GM19463 (cell line): Measurements from ENCODE around the gene ARR3.
"Not testable (repeated sequence)": the region's sequence is repeated elsewhere in the genome, so short reads cannot be mapped to it uniquely, and the experiment has no call there.

Experiments
- ATAC-seq: cut with Tn5 transposase; IDR thresholded peaks from one replicate; pipeline ENCODE4 v1.9.1; 2021; ENCODE audit warnings: mild to moderate bottlenecking, moderate library complexity; ENCODE audit not compliant: unreplicated experiment

ARR3 gene

DNA sequence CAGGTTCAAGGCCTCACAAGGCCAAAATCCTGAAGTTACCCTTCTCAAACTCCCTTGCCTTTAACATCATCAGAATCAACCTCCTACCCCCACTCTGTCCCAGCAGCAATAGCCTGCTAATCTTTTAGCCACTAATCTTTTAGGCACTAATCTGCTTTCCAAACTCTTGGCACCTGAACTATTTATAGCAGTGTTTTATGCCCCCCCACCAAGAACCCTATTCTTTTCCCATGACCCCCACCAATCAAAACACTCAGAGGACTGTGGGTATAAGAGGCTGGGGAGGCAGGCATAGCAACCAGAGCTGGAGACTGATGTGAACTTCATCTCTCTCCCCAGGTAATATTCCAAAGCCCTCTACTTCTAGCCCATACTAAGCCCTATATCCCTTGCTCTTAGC is at the start of gene ARR3:
Gene ARR3, plus strand, starts transcription at position 301 of the 400 bp plus-strand sequence. CDS start 1,052 bp downstream, outside the sequence.
- no peak for ATAC-seq

- no peak for ATAC-seq
These were observed 48.0 kb upstream of the ARR3 start for GRCh38 chrX:70219938-70220764.

DNA sequence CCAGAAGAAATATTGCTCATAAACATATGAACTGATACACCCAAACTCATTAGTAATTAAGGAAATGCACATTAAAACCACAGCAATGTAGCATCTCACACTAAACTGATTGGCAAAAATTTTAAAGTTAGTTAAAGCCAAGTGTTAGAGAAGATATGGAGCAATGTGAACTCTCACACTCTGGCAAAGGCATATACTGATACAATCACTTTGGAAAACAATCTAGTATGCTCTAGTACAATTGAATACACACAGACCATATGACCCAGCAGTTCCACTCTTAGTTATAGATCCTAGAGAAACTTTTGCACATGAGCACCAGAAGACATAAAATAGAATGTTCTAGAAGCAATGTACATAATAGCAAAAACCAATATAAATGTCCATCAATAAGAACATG is 42.1 kb upstream of the ARR3 start:
- ATAC-seq, result no peak

DNA sequence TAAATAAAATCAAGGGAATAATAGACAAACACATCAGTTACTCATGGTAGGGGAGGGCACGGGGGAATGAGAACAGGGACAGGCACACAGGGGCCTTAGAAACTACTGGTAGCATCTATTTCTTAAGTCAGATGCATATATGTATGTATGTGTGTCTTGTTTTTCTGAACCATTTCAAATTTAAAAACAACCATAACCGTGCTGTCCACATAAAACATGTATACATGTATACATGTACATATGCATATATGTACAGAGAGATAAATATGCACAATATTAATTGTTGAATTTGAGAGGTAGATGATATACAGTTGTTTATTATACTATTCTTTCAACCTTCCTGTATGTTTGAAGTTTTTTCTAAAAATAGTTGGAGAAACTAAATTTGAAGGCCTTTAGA is 41.4 kb upstream of the ARR3 start:
- no peak for ATAC-seq

DNA sequence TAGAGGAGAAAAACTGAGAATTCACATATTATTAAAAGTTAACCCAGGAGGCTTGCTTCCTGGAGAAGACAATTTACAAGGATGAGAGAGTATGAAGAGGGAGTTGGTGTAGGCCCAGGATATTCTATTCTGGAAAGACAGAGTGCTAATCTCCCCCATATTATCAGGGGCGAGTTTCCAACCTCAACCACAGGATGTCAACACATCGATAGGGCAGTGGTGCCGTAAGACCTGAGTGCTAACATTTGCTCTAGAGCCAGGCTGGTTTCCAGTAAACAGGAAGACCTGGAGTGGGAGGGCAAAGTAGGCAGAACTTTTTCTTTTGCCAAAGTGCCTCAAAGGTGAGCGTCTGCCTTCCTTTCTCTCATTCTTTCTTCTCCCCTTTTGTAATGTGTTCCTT is 36.5 kb upstream of the ARR3 start:
- no peak for ATAC-seq

- no peak for ATAC-seq
These were observed 33.8 kb upstream of the ARR3 start, which contains the start of gene AWAT1 for GRCh38 chrX:70234355-70234754. TSS of gene AWAT1 (plus strand) at chrX:70234655. CDS start at chrX:70234696, 41 bp downstream.

DNA sequence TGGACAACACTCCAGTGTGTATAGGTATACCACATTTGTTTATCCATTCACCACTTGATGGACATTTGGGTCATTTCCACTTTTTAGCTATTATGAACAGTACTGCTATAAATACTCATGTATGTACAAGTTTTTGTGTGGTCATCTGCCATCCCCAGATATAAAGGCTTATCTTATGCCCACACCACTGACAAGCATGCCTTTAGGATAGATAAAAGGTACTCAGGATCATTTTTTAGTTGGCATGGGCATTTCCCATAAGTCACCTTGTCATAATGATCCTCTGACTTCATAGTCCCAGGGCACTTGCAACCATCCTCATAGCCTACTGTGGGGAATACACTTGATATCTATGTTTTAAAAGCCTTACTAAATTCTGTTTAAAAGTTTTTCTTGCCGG is 27.4 kb upstream of the ARR3 start:
- ATAC-seq, result no peak

DNA sequence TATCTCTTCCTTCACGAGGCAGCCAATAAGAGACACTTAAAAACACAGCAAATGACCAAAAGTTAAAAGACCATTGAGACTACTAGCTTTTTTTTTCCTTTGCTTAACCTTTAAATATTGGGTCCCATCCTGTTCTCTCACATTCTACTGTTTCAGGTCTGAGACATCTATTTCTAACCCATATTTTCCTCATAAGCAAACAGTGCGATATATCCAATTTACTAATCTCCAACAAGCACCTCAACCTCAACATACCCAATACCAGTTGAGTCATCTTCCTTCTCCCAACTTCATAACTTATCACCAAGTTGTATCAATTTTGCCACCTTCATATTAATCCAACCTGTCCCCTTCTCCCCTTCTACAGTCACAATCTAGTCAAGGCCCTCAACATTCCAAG is 26.6 kb upstream of the ARR3 start:
- ATAC-seq, result no peak

DNA sequence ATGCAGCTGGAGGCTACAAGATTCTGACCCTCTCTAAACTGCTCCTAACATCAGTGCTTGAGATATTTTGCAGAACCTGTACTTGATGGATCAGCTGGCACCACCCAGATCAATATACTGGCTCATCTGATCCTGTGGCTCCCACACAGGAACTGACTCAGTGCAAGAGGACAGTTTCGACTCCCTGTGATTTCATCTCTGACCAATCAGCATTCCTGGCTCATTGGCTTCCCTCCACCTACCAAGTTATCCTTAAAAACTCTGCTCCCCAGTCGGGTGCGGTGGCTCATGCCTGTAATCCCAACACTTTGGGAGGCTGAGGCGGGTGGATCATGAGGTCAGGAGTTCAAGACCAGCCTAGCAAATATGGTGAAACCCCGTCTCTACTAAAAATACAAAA is 24.5 kb upstream of the ARR3 start:
- not testable (repeated sequence) for ATAC-seq

DNA sequence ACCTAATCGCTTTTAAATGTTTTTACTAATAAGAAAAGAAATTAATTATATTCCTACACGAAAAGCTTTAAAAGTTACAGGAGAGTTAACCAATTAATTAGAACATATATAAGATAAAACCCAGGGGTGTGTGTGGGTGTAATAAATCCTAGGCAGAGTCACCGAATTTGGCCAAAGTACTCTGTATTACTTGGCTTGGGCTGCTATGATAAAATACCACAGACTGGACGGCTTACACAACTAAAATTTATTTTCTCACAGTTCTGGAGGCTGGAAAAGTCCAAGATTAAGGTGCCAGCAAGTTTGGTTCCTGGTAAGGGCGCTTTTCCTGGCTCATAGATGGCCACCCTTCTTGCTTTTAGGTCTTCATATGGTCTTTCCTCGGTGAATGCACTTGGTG is 23.3 kb upstream of the ARR3 start:
- no peak for ATAC-seq

- ATAC-seq, result no peak
These were observed 20.9 kb upstream of the ARR3 start for GRCh38 chrX:70247252-70247651.

- no peak for ATAC-seq
These were observed 15.6 kb upstream of the ARR3 start for GRCh38 chrX:70252491-70252890.

- ATAC-seq, result no peak
These were observed 14.6 kb upstream of the ARR3 start for GRCh38 chrX:70253377-70254062.

DNA sequence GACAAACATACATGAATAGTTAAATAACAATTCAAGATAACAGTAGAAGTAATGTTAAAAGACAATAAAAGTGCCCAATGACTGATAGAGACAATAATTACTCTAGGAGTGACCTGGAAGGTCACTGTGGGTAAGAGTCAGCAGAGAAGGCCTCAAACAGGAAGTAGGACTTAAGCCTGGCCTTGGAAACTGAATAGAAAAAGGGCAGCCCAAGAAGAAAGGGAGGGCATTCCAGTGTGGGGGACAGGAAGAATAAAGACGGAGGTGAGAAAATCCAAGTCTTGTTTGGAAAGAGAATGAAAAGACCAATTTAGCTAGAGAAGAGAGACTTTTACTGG is 14.1 kb upstream of the ARR3 start:
- ATAC-seq, result no peak

DNA sequence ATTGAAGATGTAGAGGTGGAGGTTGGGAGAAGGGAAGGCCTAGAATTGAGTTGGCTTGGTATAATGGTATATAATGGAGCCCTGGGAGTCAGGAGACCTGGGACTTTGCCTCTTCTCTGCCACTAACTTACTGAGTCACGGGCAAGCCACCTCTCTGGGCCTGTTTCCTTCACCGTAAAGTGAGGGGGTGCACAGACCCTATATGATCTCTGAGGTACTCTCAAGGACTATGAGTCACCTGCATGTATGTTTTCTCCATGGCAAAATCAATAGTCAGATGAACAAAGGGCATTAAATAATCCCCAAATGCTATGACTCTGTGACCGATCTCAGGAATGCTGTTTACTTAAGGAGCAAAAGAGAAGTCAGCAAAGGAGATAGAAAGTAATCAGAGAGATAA is 13.2 kb upstream of the ARR3 start:
- no peak for ATAC-seq

DNA sequence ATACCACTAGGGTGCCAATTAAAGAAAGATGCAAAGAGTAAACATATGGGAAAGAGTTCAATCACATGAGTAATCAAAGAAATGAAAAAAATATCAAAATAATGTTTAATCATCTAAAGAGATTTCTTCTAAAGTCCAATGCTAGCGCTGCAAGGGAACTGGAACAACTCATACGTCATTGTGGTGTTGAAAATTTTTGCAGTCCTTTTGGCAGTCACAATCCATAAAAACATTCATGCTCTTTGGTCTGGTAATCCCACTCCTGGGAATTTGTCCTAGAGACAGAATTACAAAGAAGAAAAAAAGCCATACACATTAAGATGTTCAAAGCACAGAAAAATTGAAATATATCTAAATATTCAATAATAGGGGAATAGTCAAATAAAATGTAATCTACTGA is 12.7 kb upstream of the ARR3 start:
- no peak for ATAC-seq

DNA sequence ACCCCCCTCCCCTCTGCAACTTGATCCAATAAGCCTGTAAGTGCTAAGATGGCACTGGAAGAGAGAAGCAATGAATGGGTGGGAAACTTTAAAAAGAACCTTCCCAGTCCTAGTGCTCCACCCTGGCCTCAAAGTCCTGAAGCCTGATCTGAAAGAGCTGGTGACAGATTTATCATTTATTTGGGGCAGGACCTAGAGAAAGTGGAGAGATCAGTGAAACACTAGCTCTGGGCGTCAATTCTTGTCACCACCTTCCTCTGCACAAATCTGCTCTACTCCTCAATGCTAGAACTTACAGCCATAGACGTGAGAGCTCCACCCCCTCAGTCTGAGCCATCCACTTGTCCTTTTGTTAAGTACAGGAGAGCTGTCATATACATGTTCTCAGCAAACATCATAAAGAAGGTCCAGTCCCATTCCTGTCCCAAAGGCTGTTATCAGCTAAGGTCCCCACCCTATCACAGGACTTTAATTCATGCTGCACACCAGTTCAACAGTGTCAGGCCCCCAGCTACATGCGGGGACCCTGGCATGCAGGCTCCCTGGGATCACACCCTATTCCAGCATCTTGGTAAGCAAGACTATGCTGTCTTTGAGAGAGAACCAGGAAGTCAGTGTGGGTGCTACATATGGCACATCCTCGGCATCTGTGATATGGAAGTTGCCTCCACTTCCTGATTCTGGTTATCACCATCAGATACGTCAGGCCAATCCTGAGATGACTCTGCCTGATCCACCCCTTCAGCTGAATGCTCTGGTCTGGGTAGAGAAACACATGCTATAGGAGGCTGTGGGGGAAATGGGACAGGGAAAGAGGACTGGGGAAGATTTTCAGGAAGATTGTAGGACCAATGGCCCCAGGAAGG is 10.5 kb upstream of the ARR3 start:
- no peak for ATAC-seq

DNA sequence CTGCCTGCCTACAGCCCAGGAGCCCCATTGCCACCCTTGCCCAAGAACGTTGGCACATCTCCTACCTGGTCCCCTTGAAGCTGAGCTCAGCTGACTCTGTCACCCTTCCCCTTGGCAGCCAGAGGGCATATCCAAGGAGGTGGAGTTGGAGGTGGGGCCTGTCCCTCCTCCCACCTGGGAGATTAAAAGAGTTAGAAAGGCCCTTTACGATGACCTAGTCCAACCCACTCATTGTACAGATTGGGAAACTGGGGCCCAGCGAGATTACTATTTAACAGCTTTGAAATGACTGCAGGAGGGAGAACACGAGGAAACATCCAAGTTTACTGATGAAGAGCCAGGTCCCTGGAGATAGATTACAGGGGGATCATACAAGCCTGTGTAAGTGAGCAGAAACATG is 8.0 kb upstream of the ARR3 start, which contains the start of gene P2RY4:
Gene P2RY4, minus strand, starts transcription at position 101 of the 400 bp plus-strand sequence. CDS start 580 bp downstream, outside the sequence.
- ATAC-seq, result no peak

DNA sequence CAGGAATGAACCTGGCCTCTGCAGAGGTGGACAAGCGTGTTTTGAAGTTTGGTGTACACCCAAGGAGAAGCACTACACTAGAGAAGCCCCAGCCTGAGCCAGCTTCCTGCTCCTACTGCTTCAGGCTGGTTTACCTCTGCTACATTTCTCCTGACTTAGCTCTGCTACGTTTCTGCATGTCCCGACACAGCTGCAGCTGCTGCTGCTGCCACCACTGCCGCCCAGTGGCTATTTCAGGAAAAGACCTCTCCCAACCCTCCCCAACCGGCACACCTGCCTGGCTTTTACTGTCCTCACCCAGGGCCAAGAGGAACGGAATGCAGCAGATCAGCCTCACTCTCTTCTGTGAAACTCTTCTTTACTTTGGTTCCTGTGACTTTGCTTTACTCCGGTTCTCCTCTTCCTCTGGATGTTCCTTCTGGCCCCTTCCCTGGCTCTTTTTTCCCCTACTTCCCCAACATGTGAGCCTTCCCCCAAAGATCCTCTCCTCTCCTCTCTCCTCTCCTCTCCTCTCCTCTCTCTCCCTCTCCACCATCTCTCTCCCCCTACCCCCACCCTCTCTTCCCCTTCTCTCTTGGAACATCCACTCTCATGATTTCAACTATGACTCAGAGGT is 5.1 kb upstream of the ARR3 start:
- peak; percentile 78 for ATAC-seq

DNA sequence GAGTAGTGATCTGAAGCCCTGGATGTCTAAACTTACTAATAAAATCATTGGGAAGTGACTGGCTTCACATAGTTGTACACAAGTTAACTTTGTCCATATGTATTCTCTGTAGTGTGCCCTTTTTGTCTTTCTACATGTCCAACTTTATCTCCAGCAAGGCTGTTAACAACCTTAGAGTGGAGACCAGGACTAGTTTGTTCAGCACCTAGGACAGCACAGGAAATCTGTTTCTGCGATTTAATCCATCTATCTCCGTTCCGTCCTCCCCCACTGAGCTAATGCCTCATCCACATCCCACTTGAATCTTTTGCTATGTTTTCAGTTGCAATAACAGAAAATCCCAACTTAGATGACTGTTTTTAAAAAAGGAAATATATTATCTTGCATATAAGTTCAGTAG is 3.4 kb upstream of the ARR3 start:
- ATAC-seq, result no peak

DNA sequence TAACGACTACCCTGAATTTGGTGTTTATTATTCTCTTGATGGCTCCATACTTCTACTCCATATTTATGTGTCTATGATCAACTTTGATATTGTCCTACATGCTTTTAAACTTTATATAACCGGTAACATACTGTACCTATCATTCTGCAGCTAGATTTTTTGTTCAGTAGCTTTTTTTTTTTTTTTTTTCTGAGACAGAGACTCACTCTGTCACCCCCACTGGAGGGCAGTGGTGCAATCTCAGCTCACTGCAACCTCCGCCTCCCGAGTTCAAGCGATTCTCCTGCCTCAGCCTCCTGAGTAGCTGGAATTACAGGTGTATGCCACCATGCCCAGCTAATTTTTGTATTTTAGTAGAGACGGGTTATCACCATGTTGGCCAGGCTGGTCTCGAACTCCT is 5.9 kb downstream of the ARR3 start:
- ATAC-seq, result not testable (repeated sequence)
